Hematopoietic multipotent progenitor cell treated with erythropoietin and hydrocortisone succinate and interleukin-3 and kit ligand, for 6 days (in vitro differentiated cells): ENCODE measurements around the gene PRKCA.

Experiments used
- DNase-seq: peaks from one replicate; pipeline ENCODE4 v3.0.0-alpha.2; 2015

The PRKCA gene

DNA sequence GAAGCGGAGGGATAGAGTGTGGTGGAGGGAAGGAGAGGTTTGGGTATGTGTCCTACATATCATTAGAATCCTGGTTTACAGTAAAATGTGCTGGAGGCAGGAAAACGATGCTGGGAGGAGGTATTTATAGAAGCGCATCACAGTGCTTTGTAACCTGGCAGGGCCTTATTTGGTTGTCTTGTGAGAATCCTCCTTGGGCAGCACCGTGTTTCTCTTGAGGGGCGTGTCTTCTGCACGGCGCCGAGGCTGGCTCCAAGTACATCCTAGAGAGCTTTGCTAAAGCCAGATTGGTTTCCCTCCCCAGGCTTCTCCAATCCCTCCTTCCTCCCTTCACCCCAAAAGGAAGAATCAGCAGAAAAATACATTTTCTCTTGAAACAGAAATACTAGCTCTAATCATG, 556.9 kb downstream of the PRKCA start:
- no peak for DNase-seq

DNA sequence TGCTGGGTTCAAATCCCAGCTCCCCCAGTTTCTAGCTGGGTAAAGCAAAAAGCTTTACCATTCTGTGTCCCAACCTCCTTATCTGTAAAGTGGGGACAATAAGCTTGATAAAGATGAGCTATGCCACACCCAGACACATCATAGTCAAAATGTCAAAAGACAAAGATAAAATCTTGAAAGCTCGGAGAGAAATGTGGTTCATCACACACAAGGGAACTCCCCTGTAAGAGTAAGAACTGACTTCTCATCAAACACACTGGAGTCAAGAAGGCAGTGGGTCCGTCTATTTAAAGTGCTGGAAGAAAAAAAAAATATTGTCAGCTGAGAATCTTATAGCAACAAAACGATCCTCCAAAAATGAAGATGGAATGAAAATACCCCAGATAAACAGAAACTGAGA, 557.8 kb downstream of the PRKCA start:
- DNase-seq, result no peak
